HepG2 (cell line): ENCODE data around the gene ABI3. TPM values are rescaled to one million over a fixed set of nuclear protein-coding genes. Genes with fewer than 3 reads are reported as not detected.

Experiments
- CCDC6 ChIP-seq: sonication (generic); formaldehyde crosslinking; IDR thresholded peaks from 2 replicates; pipeline ENCODE4 v1.8.1; 2022; ENCODE audit warnings: mild to moderate bottlenecking, missing genetic modification reagents, moderate library complexity
- HNRNPK ChIP-seq: fragments of 200-400 bp; formaldehyde crosslinking; IDR thresholded peaks from 2 replicates; pipeline ENCODE4 v1.6.1; 2018; ENCODE audit warnings: low read length, low read depth, moderate library complexity, mild to moderate bottlenecking; ENCODE audit not compliant: poor library complexity, severe bottlenecking
- POGZ ChIP-seq: sonication (generic); formaldehyde crosslinking; IDR thresholded peaks from 2 replicates; pipeline ENCODE4 v1.4.0; 2020; ENCODE audit warnings: mild to moderate bottlenecking, missing genetic modification reagents
- SALL2 ChIP-seq: sonication (generic); formaldehyde crosslinking; IDR thresholded peaks from 2 replicates; pipeline ENCODE4 v1.8.1; 2023; ENCODE audit warnings: mild to moderate bottlenecking, missing genetic modification reagents, inconsistent platforms
- ZBTB1 ChIP-seq: sonication (generic); formaldehyde crosslinking; IDR thresholded peaks from 2 replicates; pipeline ENCODE4 v1.4.0; 2020; ENCODE audit warnings: missing genetic modification reagents, borderline replicate concordance
- ZNF224 ChIP-seq: sonication (generic); formaldehyde crosslinking; IDR thresholded peaks from 2 replicates; pipeline ENCODE4 v1.5.0; 2020; ENCODE audit warnings: mild to moderate bottlenecking, missing genetic modification reagents
- ZNF230 ChIP-seq: sonication (generic); formaldehyde crosslinking; IDR thresholded peaks from 2 replicates; pipeline ENCODE4 v1.4.0; 2020; ENCODE audit warnings: mild to moderate bottlenecking, missing genetic modification reagents
- ZNF235 ChIP-seq: sonication (generic); formaldehyde crosslinking; IDR thresholded peaks from 2 replicates; pipeline ENCODE4 v1.8.1; 2023; ENCODE audit warnings: mild to moderate bottlenecking, missing genetic modification reagents, borderline replicate concordance
- ZNF460 ChIP-seq: sonication (generic); formaldehyde crosslinking; IDR thresholded peaks from 2 replicates; pipeline ENCODE4 v1.5.1; 2020; ENCODE audit warnings: missing genetic modification reagents, mild to moderate bottlenecking, borderline replicate concordance
- ZNF556 ChIP-seq: sonication (generic); formaldehyde crosslinking; IDR thresholded peaks from 2 replicates; pipeline ENCODE4 v1.4.0; 2020; ENCODE audit warnings: mild to moderate bottlenecking, missing genetic modification reagents, borderline replicate concordance
- ZSCAN22 ChIP-seq: sonication (generic); formaldehyde crosslinking; IDR thresholded peaks from 2 replicates; pipeline ENCODE4 v1.4.0; 2020; ENCODE audit warnings: mild to moderate bottlenecking, missing genetic modification reagents
- polyA plus RNA-seq, 8 experiments: library from polyadenylated mRNA; depleted of rRNA in 3 of 8; stranded (reverse) in 7 of 8; unstranded in 1 of 8; fragments of >200 nt; fragmentation: Illumina TruSeq in 4 of 8; extraction: Trizol in 4 of 8; gene quantifications; 2 replicates each; pipeline versions ENCODE4 v1.2.1 to v1.2.3, GENCODE V29; 2011 to 2016; ENCODE audit warnings: low read depth in 4 of 8, missing spikeins in 1 of 8, mixed read lengths in 1 of 8; ENCODE audit not compliant: insufficient read depth in 1 of 8
- total RNA-seq, 5 experiments: library from RNA; depleted of rRNA; stranded (reverse); fragments of >200 nt; fragmentation: Illumina TruSeq; extraction: Trizol; gene quantifications; 2 replicates each; pipeline ENCODE4 v1.2.3, GENCODE V29; 2016; ENCODE audit warnings: low read depth in 1 of 5
- TF ChIP-seq, protein P1 (sequence below), 2 experiments: fragments of 450-650 bp in 1 of 2; sonication (generic) in 1 of 2; formaldehyde crosslinking in 1 of 2; IDR thresholded peaks; 2 replicates each; pipeline versions ENCODE4 v1.6.1 to v1.8.0; 2016 to 2022; ENCODE audit warnings: antibody characterized with exemption in 1 of 2, mild to moderate bottlenecking in 1 of 2, missing genetic modification reagents in 1 of 2
- TF ChIP-seq, protein P2 (sequence below): sonication (generic); formaldehyde crosslinking; IDR thresholded peaks from 2 replicates; pipeline ENCODE4 v1.5.1; 2020; ENCODE audit warnings: missing genetic modification reagents, mild to moderate bottlenecking, borderline replicate concordance
- TF ChIP-seq, protein P3 (sequence below): sonication (generic); formaldehyde crosslinking; IDR thresholded peaks from 2 replicates; pipeline ENCODE4 v1.5.1; 2020; ENCODE audit warnings: missing genetic modification reagents, mild to moderate bottlenecking, borderline replicate concordance

ABI3 gene
- total and polyA plus RNA-seq, 2 of the 13 experiments (the other 11 are each of a cell fraction or from before 2014, with no cell fraction given), result not detected

DNA sequence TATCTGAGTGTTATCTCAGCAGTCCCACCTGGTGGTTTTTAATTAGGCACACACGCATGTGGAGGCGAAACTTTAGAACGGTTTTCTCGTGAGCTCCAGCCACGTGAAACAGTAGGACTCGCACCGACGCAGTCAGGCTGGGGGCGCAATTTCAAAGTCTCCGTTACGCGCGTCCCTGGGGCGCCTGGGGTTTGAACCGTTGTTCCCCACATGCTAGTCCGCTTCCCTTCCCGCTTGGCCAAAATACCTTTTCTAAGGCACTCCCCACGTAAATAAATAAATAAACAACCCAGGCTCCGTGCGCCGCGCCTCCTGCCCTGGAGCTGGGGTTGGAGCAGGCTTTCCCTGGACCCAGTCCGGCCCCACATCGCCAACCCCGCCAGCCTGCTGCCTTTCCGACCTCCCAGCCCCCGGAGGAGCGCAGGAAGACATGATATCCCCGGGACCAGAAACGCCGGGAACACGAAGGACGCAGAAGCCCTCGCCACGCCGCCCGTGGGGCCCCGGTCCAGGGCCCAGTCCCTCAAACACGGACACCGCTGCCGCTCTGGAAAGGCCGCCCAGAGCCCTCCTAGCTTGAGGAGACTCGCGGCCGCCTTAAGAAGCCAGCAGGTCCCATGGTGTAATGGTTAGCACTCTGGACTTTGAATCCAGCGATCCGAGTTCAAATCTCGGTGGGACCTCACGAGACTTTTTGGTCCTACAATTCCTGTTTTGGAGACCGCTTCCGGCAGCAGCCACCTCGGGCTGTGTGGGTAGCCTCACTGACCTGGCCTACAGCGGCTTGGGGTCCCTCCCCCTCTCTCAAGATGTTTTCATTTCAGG lies 18.4 kb upstream of the ABI3 start (continued):
- TF ChIP-seq, protein P1, sequence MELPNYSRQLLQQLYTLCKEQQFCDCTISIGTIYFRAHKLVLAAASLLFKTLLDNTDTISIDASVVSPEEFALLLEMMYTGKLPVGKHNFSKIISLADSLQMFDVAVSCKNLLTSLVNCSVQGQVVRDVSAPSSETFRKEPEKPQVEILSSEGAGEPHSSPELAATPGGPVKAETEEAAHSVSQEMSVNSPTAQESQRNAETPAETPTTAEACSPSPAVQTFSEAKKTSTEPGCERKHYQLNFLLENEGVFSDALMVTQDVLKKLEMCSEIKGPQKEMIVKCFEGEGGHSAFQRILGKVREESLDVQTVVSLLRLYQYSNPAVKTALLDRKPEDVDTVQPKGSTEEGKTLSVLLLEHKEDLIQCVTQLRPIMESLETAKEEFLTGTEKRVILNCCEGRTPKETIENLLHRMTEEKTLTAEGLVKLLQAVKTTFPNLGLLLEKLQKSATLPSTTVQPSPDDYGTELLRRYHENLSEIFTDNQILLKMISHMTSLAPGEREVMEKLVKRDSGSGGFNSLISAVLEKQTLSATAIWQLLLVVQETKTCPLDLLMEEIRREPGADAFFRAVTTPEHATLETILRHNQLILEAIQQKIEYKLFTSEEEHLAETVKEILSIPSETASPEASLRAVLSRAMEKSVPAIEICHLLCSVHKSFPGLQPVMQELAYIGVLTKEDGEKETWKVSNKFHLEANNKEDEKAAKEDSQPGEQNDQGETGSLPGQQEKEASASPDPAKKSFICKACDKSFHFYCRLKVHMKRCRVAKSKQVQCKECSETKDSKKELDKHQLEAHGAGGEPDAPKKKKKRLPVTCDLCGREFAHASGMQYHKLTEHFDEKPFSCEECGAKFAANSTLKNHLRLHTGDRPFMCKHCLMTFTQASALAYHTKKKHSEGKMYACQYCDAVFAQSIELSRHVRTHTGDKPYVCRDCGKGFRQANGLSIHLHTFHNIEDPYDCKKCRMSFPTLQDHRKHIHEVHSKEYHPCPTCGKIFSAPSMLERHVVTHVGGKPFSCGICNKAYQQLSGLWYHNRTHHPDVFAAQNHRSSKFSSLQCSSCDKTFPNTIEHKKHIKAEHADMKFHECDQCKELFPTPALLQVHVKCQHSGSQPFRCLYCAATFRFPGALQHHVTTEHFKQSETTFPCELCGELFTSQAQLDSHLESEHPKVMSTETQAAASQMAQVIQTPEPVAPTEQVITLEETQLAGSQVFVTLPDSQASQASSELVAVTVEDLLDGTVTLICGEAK (IDR thresholded peaks at IDR 0.05), result no peak
- TF ChIP-seq, protein P1 (CRISPR knock-in tag; IDR thresholded peaks at IDR 0.05), result peak; percentile 71; the same call in 1 of the 2 replicates
- TF ChIP-seq, protein P2, sequence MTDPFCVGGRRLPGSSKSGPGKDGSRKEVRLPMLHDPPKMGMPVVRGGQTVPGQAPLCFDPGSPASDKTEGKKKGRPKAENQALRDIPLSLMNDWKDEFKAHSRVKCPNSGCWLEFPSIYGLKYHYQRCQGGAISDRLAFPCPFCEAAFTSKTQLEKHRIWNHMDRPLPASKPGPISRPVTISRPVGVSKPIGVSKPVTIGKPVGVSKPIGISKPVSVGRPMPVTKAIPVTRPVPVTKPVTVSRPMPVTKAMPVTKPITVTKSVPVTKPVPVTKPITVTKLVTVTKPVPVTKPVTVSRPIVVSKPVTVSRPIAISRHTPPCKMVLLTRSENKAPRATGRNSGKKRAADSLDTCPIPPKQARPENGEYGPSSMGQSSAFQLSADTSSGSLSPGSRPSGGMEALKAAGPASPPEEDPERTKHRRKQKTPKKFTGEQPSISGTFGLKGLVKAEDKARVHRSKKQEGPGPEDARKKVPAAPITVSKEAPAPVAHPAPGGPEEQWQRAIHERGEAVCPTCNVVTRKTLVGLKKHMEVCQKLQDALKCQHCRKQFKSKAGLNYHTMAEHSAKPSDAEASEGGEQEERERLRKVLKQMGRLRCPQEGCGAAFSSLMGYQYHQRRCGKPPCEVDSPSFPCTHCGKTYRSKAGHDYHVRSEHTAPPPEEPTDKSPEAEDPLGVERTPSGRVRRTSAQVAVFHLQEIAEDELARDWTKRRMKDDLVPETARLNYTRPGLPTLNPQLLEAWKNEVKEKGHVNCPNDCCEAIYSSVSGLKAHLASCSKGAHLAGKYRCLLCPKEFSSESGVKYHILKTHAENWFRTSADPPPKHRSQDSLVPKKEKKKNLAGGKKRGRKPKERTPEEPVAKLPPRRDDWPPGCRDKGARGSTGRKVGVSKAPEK (CRISPR knock-in tag), result no peak
- TF ChIP-seq ZBTB1 (no peak; the same call in 1 of the 2 replicates), POGZ (CRISPR knock-in tag) (no peak), ZNF235 (CRISPR knock-in tag) (peak; percentile 87), ZSCAN22 (peak; percentile 75; the same call in 1 of the 2 replicates), SALL2 (CRISPR knock-in tag) (peak; percentile 92), CCDC6 (CRISPR knock-in tag) (peak; percentile 95; the same call in 1 of the 2 replicates), ZNF224 (CRISPR knock-in tag) (peak; percentile 97), ZNF556 (CRISPR knock-in tag) (peak; percentile 94), ZNF460 (CRISPR knock-in tag) (no peak; the same call in 1 of the 2 replicates), HNRNPK (peak; percentile 24), ZNF230 (CRISPR knock-in tag) (peak; percentile 63)
- TF ChIP-seq, protein P3, sequence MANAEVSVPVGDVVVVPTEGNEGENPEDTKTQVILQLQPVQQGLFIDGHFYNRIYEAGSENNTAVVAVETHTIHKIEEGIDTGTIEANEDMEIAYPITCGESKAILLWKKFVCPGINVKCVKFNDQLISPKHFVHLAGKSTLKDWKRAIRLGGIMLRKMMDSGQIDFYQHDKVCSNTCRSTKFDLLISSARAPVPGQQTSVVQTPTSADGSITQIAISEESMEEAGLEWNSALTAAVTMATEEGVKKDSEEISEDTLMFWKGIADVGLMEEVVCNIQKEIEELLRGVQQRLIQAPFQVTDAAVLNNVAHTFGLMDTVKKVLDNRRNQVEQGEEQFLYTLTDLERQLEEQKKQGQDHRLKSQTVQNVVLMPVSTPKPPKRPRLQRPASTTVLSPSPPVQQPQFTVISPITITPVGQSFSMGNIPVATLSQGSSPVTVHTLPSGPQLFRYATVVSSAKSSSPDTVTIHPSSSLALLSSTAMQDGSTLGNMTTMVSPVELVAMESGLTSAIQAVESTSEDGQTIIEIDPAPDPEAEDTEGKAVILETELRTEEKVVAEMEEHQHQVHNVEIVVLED (CRISPR knock-in tag), result peak; percentile 51
